ENCODE results near the gene RCVRN. TPM values are rescaled to one million over a fixed set of nuclear protein-coding genes. Genes with fewer than 3 reads are reported as not detected.

Gene RCVRN
- total RNA-seq, 1 experiment from 2014 or later, result not detected

GRCh38 chr17:9937241-9937761, 32.2 kb upstream of the RCVRN start:
- Histone ChIP-seq H3K4me2 (ENCODE audit: insufficient read depth, insufficient read length, low read length) (no peak overlapping the region), H3K56ac (ENCODE audit: insufficient read length, low read depth, low read length) (no peak overlapping the region), H3K79me2 (ENCODE audit: insufficient read depth, low read length) (no peaks in the 10 kb centered on the region), H2BK5ac (ENCODE audit: insufficient read length, low read length) (no peak overlapping the region), H3K23me2 (ENCODE audit: insufficient read length, low read depth, low read length, poor library complexity, severe bottlenecking) (no peaks in the 10 kb centered on the region), H4K91ac (ENCODE audit: insufficient read length, low read depth, low read length) (no peak overlapping the region), H3K14ac (ENCODE audit: insufficient read depth, low read length) (no peak overlapping the region), H3K9ac (ENCODE audit: extremely low read depth, insufficient read length, low read length) (no peak overlapping the region), H3K9me3 (ENCODE audit: control insufficient read depth, low read depth, low read length) (no peaks in the 10 kb centered on the region), H3K4ac (ENCODE audit: low read depth, low read length) (no peak overlapping the region), H2BK20ac (ENCODE audit: low read depth, low read length, poor library complexity, severe bottlenecking) (no peak overlapping the region), H3K27ac (ENCODE audit: insufficient read length, low read depth, low read length) (no peak overlapping the region), H4K5ac (ENCODE audit: insufficient read length, low read depth, low read length) (no peak overlapping the region), H3K23ac (ENCODE audit: insufficient read length, low read depth, low read length) (no peak overlapping the region), H4K8ac (replicated peaks; ENCODE audit: insufficient read length, low read depth, low read length) (no peak overlapping the region), H4K20me1 (ENCODE audit: control insufficient read depth, insufficient read depth, insufficient read length) (no peaks in the 10 kb centered on the region), H2BK12ac (ENCODE audit: insufficient read length, low read depth, low read length) (no peak overlapping the region), H2BK120ac (ENCODE audit: low read depth, low read length, poor library complexity, severe bottlenecking) (no peak overlapping the region), H3K27me3 (ENCODE audit: insufficient read depth, low read length) (no peaks in the 10 kb centered on the region), H3K4me1 (ENCODE audit: insufficient read depth, low read length) (no peaks in the 10 kb centered on the region), H2BK15ac (ENCODE audit: low read depth, low read length) (no peak overlapping the region), H2AK5ac (ENCODE audit: insufficient read length, low read length) (no peak overlapping the region), H2AFZ (ENCODE audit: low read length) (no peak overlapping the region), H3K18ac (ENCODE audit: insufficient read length, low read depth, low read length) (no peak overlapping the region), H3T11ph (ENCODE audit: low read length) (no peak overlapping the region), H3K79me1 (ENCODE audit: insufficient read depth, low read depth, low read length, poor library complexity, severe bottlenecking) (no peaks in the 10 kb centered on the region)
- Mint-ChIP-seq H3K9me3 (peaks cover 2 to 4% of the 10 kb centered on the region in 2 experiments; a peak in 3 of 5 replicates), H3K4me3 (no peak overlapping the region), H3K4me1 (peaks cover 3 to 6% of the 10 kb centered on the region in 2 experiments), H3K36me3 (ENCODE audit: insufficient read depth in 1 of 3, low read depth in 3 of 3) (peaks cover 0 to 9% (median 0%) of the 10 kb centered on the region in 3 experiments; a peak in 2 of 7 replicates), H3K27ac (no peak overlapping the region), H3K27me3 (ENCODE audit: low read depth) (no peaks in the 10 kb centered on the region; the same call in 1 of the 2 replicates)
- TF ChIP-seq, protein P1, sequence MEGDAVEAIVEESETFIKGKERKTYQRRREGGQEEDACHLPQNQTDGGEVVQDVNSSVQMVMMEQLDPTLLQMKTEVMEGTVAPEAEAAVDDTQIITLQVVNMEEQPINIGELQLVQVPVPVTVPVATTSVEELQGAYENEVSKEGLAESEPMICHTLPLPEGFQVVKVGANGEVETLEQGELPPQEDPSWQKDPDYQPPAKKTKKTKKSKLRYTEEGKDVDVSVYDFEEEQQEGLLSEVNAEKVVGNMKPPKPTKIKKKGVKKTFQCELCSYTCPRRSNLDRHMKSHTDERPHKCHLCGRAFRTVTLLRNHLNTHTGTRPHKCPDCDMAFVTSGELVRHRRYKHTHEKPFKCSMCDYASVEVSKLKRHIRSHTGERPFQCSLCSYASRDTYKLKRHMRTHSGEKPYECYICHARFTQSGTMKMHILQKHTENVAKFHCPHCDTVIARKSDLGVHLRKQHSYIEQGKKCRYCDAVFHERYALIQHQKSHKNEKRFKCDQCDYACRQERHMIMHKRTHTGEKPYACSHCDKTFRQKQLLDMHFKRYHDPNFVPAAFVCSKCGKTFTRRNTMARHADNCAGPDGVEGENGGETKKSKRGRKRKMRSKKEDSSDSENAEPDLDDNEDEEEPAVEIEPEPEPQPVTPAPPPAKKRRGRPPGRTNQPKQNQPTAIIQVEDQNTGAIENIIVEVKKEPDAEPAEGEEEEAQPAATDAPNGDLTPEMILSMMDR (conservative IDR thresholded peaks at IDR 0.05), result no peak
- no peak for DNase-seq
- WGBS (ENCODE audit: extremely low coverage, insufficient read length, low lambda C conversion rate), result no CpG with 5 or more reads among the region's 13 CpGs

Data from H9 (cell line).